ENCODE measurements around the gene SNAPC4. TPM values are rescaled to one million over a fixed set of nuclear protein-coding genes. Genes with fewer than 3 reads are reported as not detected.

SNAPC4 gene
- total RNA-seq, 1 donor from 2014 or later: 3.7 TPM

DNA sequence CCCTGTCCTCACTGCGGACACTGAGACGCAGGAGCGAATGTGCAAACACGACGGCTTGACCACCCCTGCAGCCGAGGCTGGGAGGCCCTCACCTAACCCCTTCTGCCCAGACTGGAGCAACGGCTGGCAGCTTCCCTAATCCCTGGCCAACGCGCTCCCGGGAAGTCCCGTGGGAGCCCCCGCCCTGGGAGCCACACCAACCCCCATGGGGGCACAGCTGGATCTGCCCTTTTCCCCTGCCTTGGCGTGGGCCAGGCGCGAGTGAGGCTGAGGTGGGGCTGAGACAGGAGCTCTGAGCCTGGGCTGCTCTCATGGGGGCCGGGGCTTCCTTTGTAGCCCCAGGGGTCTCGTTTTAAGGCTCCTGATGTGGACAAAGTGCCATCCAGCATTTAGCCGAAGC, 31.8 kb downstream of the SNAPC4 start:
- FAIRE-seq: no peak
- Histone ChIP-seq H3K27me3 (ENCODE audit: control insufficient read depth, insufficient read depth, low read length) (no peaks in the 10 kb centered on the region), H3K4me3 (ENCODE audit: low read depth, low read length) (no peak overlapping the region), H3K36me3 (ENCODE audit: control insufficient read depth, insufficient read depth, low read length) (no peaks in the 10 kb centered on the region)
- TF ChIP-seq, protein P1, sequence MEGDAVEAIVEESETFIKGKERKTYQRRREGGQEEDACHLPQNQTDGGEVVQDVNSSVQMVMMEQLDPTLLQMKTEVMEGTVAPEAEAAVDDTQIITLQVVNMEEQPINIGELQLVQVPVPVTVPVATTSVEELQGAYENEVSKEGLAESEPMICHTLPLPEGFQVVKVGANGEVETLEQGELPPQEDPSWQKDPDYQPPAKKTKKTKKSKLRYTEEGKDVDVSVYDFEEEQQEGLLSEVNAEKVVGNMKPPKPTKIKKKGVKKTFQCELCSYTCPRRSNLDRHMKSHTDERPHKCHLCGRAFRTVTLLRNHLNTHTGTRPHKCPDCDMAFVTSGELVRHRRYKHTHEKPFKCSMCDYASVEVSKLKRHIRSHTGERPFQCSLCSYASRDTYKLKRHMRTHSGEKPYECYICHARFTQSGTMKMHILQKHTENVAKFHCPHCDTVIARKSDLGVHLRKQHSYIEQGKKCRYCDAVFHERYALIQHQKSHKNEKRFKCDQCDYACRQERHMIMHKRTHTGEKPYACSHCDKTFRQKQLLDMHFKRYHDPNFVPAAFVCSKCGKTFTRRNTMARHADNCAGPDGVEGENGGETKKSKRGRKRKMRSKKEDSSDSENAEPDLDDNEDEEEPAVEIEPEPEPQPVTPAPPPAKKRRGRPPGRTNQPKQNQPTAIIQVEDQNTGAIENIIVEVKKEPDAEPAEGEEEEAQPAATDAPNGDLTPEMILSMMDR (IDR thresholded peaks at IDR 0.05; ENCODE audit: insufficient read depth, low read length, severe bottlenecking): no peak
- no peak for DNase-seq (ENCODE audit: low read depth)

GRCh38 chr9:136367296-136368145, 32.4 kb downstream of the SNAPC4 start:
- FAIRE-seq: no peak

GRCh38 chr9:136366826-136367225, 33.1 kb downstream of the SNAPC4 start:
- TF ChIP-seq, protein P1 (IDR thresholded peaks at IDR 0.05; ENCODE audit: insufficient read depth, low read length, severe bottlenecking): no peak
- FAIRE-seq (no peak), DNase-seq (ENCODE audit: low read depth) (no peak)
- Histone ChIP-seq H3K36me3 (ENCODE audit: control insufficient read depth, insufficient read depth, low read length) (no peaks in the 10 kb centered on the region), H3K27me3 (ENCODE audit: control insufficient read depth, insufficient read depth, low read length) (no peaks in the 10 kb centered on the region), H3K4me3 (ENCODE audit: low read depth, low read length) (no peak overlapping the region)

More at GRCh38 chr9:136367296-136368145, 32.4 kb downstream of the SNAPC4 start:
- TF ChIP-seq, protein P1 (IDR thresholded peaks at IDR 0.05; ENCODE audit: insufficient read depth, low read length, severe bottlenecking): no peak
- Histone ChIP-seq H3K4me3 (ENCODE audit: low read depth, low read length) (no peak overlapping the region), H3K27me3 (ENCODE audit: control insufficient read depth, insufficient read depth, low read length) (no peaks in the 10 kb centered on the region), H3K36me3 (ENCODE audit: control insufficient read depth, insufficient read depth, low read length) (no peaks in the 10 kb centered on the region)
- no peak for DNase-seq (ENCODE audit: low read depth)

DNA sequence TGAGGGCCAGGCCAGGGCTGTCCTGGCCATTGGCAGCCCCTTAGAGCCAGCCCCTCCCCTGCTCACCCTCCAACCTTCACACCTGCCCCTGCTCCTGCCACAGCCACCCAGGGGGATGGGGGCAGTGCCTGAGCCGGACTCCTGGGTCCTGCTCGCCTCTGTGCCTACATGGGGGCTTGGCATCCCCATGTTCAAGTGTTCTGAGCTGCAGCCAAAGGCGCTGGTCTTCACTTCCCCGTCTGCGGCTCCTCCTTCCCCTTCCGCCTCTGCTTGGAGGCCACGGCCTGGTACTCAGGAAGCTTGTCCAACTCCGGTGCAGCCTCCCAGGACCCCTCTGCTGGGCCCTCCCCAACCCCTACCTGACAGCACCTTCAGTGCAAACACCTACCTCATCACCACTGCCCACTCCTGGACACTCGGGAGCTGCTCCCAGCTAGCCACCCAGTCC, 34.2 kb downstream of the SNAPC4 start:
- H3K36me3 ChIP-seq (ENCODE audit: control insufficient read depth, insufficient read depth, low read length): peaks cover 3% of the 10 kb centered on the region
- H3K4me3 ChIP-seq (ENCODE audit: low read depth, low read length): no peak overlapping the region
- no peaks in the 10 kb centered on the region for H3K27me3 ChIP-seq (ENCODE audit: control insufficient read depth, insufficient read depth, low read length)
- no peak for FAIRE-seq
- TF ChIP-seq, protein P1 (IDR thresholded peaks at IDR 0.05; ENCODE audit: insufficient read depth, low read length, severe bottlenecking): no peak
- no peak for DNase-seq (ENCODE audit: low read depth)

DNA sequence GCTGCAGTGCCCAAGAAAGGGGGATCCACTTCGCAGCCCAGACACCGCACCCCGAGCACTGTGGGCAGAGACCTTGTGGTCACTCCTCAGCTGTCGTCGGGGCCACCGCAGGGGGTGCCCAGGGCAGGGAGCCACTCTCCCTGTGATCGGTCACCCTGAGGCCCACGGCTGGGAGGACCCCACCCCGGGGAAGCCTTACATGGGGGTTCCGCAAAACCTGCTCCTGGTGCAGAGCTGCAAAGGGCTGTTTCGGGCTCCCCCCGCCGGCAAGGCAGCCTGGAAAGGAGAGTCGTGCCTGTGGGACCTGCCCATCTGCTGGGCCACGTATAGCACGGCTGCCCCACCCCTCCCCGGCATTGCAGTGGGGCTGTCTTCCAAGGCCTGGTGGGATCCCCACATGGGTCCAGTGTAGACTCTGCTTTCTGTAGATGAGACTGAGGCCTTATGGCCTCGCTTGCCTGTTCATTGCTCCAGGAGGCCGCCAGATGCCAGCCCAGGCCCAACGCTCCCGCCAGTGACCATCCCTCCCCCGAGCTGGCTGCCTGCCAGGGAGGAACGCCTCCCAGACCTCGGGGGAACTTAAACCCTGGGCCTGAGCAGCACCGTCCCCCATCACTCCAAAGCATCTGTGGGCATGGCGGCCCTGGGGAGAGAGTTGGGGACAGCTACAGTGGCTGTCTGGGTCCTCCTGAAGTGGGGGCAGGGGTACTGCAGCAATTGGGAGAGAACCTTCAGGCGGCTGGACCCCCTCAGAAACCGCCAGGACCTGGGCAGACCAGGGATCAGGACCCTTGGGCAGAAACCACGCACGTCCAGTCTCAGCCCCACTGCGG, 34.8 kb downstream of the SNAPC4 start:
- DNase-seq (ENCODE audit: low read depth) (no peak), FAIRE-seq (no peak)
- no peaks in the 10 kb centered on the region for H3K27me3 ChIP-seq (ENCODE audit: control insufficient read depth, insufficient read depth, low read length)
- peaks cover 3% of the 10 kb centered on the region for H3K36me3 ChIP-seq (ENCODE audit: control insufficient read depth, insufficient read depth, low read length)
- TF ChIP-seq, protein P1 (IDR thresholded peaks at IDR 0.05; ENCODE audit: insufficient read depth, low read length, severe bottlenecking): no peak
- H3K4me3 ChIP-seq (ENCODE audit: low read depth, low read length): no peak overlapping the region

Data from bronchial epithelial cell (primary cell).